ENCODE measurements around the gene FPR2. TPM values are rescaled to one million over a fixed set of nuclear protein-coding genes. Genes with fewer than 3 reads are reported as not detected.

Gene FPR2
- total and polyA plus RNA-seq, 2 donors (not counting 1 experiment from before 2014, with no cell fraction given), result not detected

DNA sequence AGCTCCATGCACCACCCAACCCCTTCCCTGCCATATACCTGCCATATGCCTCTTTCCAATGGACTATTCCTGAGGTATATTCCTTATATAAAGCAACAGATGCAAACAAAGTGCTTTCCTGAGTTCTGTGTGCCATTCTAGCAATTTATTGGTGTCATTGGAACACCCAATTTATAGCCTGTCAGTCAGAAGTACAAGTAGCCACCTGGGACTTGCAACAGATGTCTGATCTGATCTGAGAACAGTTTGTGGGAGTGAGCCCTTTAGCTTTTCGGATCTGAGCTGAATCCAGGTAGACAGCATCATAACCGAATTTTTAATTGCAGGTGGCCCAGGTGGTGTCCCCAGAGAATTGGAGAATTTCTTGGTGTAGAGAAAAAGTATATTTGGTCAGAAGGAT lies 33.0 kb downstream of the FPR2 start:
- no peak overlapping the region for H3K4me3 ChIP-seq (ENCODE audit: control extremely low read depth in 1 of 5, extremely low read depth in 1 of 5, insufficient read depth in 1 of 5, low read depth in 2 of 5, low read length in 4 of 5)
- Mint-ChIP-seq H3K27me3 (peaks cover 17% of the 10 kb centered on the region), H3K9me3 (ENCODE audit: insufficient read depth) (peaks cover 5% of the 10 kb centered on the region), H3K4me3 (no peak overlapping the region), H3K27ac (no peak overlapping the region), H3K4me1 (no peaks in the 10 kb centered on the region)
- no peaks in the 10 kb centered on the region for H4K20me1 ChIP-seq (ENCODE audit: control insufficient read depth, insufficient read depth, low read length, poor library complexity, severe bottlenecking)
- ATAC-seq (ENCODE audit: low read depth) (no peak), DNase-seq (no peak)
- no peak overlapping the region for H3K27ac ChIP-seq (ENCODE audit: low read length in 2 of 2)
- CTCF ChIA-PET, result no interaction called here
- no peaks in the 10 kb centered on the region for H3K36me3 ChIP-seq (replicated peaks in 1 of 2; ENCODE audit: control extremely low read depth in 1 of 2, control insufficient read depth in 1 of 2, extremely low read depth in 1 of 2, insufficient read depth in 2 of 2, low read length in 1 of 2)
- no peaks in the 10 kb centered on the region for H3K27me3 ChIP-seq (replicated peaks in 1 of 4; ENCODE audit: control extremely low read depth in 1 of 4, control insufficient read depth in 3 of 4, insufficient read depth in 4 of 4, low read length in 3 of 4)
- H3K9ac ChIP-seq (ENCODE audit: low read length), result no peak overlapping the region
- H2AFZ ChIP-seq (ENCODE audit: insufficient read depth, low read depth, low read length, poor library complexity, severe bottlenecking), result no peak overlapping the region
- no peak for TF ChIP-seq EZH2 (IDR thresholded peaks at IDR 0.05; ENCODE audit: borderline replicate concordance, insufficient read depth, low read depth, low read length, poor library complexity, severe bottlenecking)
- POLR2A ChIA-PET, result no interaction called here
- H3K4me2 ChIP-seq (replicated peaks; ENCODE audit: low read depth, low read length, poor library complexity, severe bottlenecking), result no peak overlapping the region
- H3K79me2 ChIP-seq (ENCODE audit: control insufficient read depth, insufficient read depth, low read length), result no peaks in the 10 kb centered on the region
- intact Hi-C loops (cut with micrococcal nuclease), result no loop called here
- 95% methylated on average over 2 of the region's 2 CpGs for WGBS (ENCODE audit: insufficient coverage)
- no peaks in the 10 kb centered on the region for H3K4me1 ChIP-seq (ENCODE audit: control insufficient read depth in 2 of 2, insufficient read depth in 2 of 2, low read length in 2 of 2)
- peaks cover 0 to 17% (median 0%) of the 10 kb centered on the region in 3 donors for H3K9me3 ChIP-seq (ENCODE audit: control extremely low read depth in 1 of 3, control insufficient read depth in 2 of 3, insufficient read depth in 1 of 3, low read length in 2 of 3)

DNA sequence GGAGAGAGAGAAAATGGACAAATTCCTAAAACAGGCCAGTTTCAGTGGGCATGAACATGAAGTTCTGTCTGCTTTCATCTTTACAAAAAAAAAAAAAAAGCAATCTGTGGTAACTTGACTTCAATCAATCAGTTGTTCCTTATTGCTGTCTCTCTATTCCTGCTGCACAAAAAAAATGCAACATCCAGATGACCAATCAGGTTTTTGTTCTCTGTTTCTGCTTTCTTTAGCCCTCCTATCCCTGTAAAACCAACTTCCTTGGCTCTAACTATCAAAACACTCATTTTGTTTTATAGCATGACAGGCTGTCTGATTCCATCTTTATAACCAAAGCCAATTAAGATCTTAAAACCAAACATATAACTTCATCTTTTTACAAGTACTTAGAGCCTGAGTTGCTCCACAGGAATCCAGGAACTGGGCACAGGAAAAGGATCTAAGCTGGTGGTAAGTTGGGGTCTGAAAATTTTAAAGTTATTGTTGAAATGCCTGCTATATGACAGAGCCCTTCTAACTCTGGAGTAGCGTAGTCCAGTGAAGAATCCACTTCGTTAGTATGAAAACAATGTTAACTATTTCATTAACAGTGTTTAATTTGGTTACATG lies 34.0 kb downstream of the FPR2 start, which contains the start of gene FPR3:
TSS of gene FPR3 (plus strand) at position 273 of the 606 bp plus-strand sequence. CDS start 28,592 bp downstream, outside the sequence.
- H3K9me3 Mint-ChIP-seq (ENCODE audit: insufficient read depth), result peaks cover 5% of the 10 kb centered on the region
- intact Hi-C loops (cut with micrococcal nuclease), result no loop called here
- no peaks in the 10 kb centered on the region for H3K4me1 ChIP-seq (ENCODE audit: control insufficient read depth in 2 of 2, insufficient read depth in 2 of 2, low read length in 2 of 2)
- no peak for TF ChIP-seq EZH2 (IDR thresholded peaks at IDR 0.05; ENCODE audit: borderline replicate concordance, insufficient read depth, low read depth, low read length, poor library complexity, severe bottlenecking)
- TF ChIP-seq, protein P1, sequence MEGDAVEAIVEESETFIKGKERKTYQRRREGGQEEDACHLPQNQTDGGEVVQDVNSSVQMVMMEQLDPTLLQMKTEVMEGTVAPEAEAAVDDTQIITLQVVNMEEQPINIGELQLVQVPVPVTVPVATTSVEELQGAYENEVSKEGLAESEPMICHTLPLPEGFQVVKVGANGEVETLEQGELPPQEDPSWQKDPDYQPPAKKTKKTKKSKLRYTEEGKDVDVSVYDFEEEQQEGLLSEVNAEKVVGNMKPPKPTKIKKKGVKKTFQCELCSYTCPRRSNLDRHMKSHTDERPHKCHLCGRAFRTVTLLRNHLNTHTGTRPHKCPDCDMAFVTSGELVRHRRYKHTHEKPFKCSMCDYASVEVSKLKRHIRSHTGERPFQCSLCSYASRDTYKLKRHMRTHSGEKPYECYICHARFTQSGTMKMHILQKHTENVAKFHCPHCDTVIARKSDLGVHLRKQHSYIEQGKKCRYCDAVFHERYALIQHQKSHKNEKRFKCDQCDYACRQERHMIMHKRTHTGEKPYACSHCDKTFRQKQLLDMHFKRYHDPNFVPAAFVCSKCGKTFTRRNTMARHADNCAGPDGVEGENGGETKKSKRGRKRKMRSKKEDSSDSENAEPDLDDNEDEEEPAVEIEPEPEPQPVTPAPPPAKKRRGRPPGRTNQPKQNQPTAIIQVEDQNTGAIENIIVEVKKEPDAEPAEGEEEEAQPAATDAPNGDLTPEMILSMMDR (IDR thresholded peaks at IDR 0.05), result no peak
- peaks cover 17% of the 10 kb centered on the region for H3K27me3 Mint-ChIP-seq
- WGBS (ENCODE audit: insufficient coverage), result no CpG with 5 or more reads among the region's 2 CpGs
- no peak within 1 kb of the TSS for H3K27ac Mint-ChIP-seq
- no peaks in the 10 kb centered on the region for H3K27me3 ChIP-seq (replicated peaks in 1 of 4; ENCODE audit: control extremely low read depth in 1 of 4, control insufficient read depth in 3 of 4, insufficient read depth in 4 of 4, low read length in 3 of 4)
- H3K4me3 Mint-ChIP-seq, result no peak within 1 kb of the TSS
- POLR2A ChIA-PET, result no interaction called here
- no peak within 1 kb of the TSS for H2AFZ ChIP-seq (ENCODE audit: insufficient read depth, low read depth, low read length, poor library complexity, severe bottlenecking)
- peaks cover 0 to 21% (median 0%) of the 10 kb centered on the region in 3 donors for H3K9me3 ChIP-seq (ENCODE audit: control extremely low read depth in 1 of 3, control insufficient read depth in 2 of 3, insufficient read depth in 1 of 3, low read length in 2 of 3)
- H3K4me2 ChIP-seq (replicated peaks; ENCODE audit: low read depth, low read length, poor library complexity, severe bottlenecking), result no peak within 1 kb of the TSS
- H3K27ac ChIP-seq (ENCODE audit: low read length in 2 of 2), result no peak within 1 kb of the TSS
- no peaks in the 10 kb centered on the region for H4K20me1 ChIP-seq (ENCODE audit: control insufficient read depth, insufficient read depth, low read length, poor library complexity, severe bottlenecking)
- H3K4me1 Mint-ChIP-seq, result no peaks in the 10 kb centered on the region
- no peak within 1 kb of the TSS for H3K9ac ChIP-seq (ENCODE audit: low read length)
- DNase-seq (no peak), ATAC-seq (ENCODE audit: low read depth) (no peak)
- no peaks in the 10 kb centered on the region for H3K36me3 ChIP-seq (replicated peaks in 1 of 2; ENCODE audit: control extremely low read depth in 1 of 2, control insufficient read depth in 1 of 2, extremely low read depth in 1 of 2, insufficient read depth in 2 of 2, low read length in 1 of 2)
- H3K4me3 ChIP-seq (ENCODE audit: control extremely low read depth in 1 of 5, extremely low read depth in 1 of 5, insufficient read depth in 1 of 5, low read depth in 2 of 5, low read length in 4 of 5), result no peak within 1 kb of the TSS
- CTCF ChIA-PET, result interaction anchor here (0.7 kb wide), 1 partner anchor 57 kb away, joined by 5 read pairs; no protein-coding TSS in a partner anchor
- H3K79me2 ChIP-seq (ENCODE audit: control insufficient read depth, insufficient read depth, low read length), result no peaks in the 10 kb centered on the region
